Measurements from ENCODE around the gene NAV3.

Gene NAV3

GRCh38 chr12:77842430-77842829 lies 11.7 kb downstream of the NAV3 start:
- DNase-seq: no peak

- DNase-seq: no peak
Observed at GRCh38 chr12:77845831-77846230, 15.1 kb downstream of the NAV3 start.

- no peak for DNase-seq
Observed at GRCh38 chr12:77847060-77847541, 16.4 kb downstream of the NAV3 start.

GRCh38 chr12:77847680-77848431 lies 17.2 kb downstream of the NAV3 start:
- DNase-seq: no peak

- DNase-seq: no peak
Observed at GRCh38 chr12:77850129-77850528, 19.4 kb downstream of the NAV3 start.

GRCh38 chr12:77850698-77851097 lies 20.0 kb downstream of the NAV3 start:
- no peak for DNase-seq

GRCh38 chr12:77855548-77855947 lies 24.9 kb downstream of the NAV3 start:
- no peak for DNase-seq

GRCh38 chr12:77861317-77861716 lies 30.6 kb downstream of the NAV3 start:
- DNase-seq: no peak

GRCh38 chr12:77865178-77865577 lies 34.5 kb downstream of the NAV3 start:
- DNase-seq: no peak

GRCh38 chr12:77878901-77879300 lies 48.2 kb downstream of the NAV3 start:
- no peak for DNase-seq

GRCh38 chr12:77882709-77883108 lies 52.0 kb downstream of the NAV3 start:
- DNase-seq: no peak

- DNase-seq: no peak
Observed at GRCh38 chr12:77888611-77889010, 57.9 kb downstream of the NAV3 start.

- DNase-seq: no peak
Observed at GRCh38 chr12:77891518-77892147, 60.9 kb downstream of the NAV3 start.

- no peak for DNase-seq
Observed at GRCh38 chr12:77893918-77894317, 63.2 kb downstream of the NAV3 start.

GRCh38 chr12:77894556-77894955 lies 63.9 kb downstream of the NAV3 start:
- no peak for DNase-seq

- DNase-seq: no peak
Observed at GRCh38 chr12:77895699-77896098, 65.0 kb downstream of the NAV3 start.

GRCh38 chr12:77907936-77908335 lies 77.2 kb downstream of the NAV3 start:
- DNase-seq: no peak

- no peak for DNase-seq
Observed at GRCh38 chr12:77914081-77914488, 83.4 kb downstream of the NAV3 start.

- DNase-seq: no peak
Observed at GRCh38 chr12:77915071-77915600, 84.4 kb downstream of the NAV3 start.

- no peak for DNase-seq
Observed at GRCh38 chr12:77916276-77916675, 85.6 kb downstream of the NAV3 start.

GRCh38 chr12:77918046-77918445 lies 87.4 kb downstream of the NAV3 start:
- DNase-seq: no peak

GRCh38 chr12:77919450-77919849 lies 88.8 kb downstream of the NAV3 start:
- no peak for DNase-seq

GRCh38 chr12:77923882-77924281 lies 93.2 kb downstream of the NAV3 start:
- DNase-seq: no peak

- DNase-seq: no peak
Observed at GRCh38 chr12:77924703-77925102, 94.0 kb downstream of the NAV3 start.
